ENCODE results near the gene PTGER1. TPM values are rescaled to one million over a fixed set of nuclear protein-coding genes. Genes with fewer than 3 reads are reported as not detected.

PTGER1 gene
- total and polyA plus RNA-seq, 2 experiments from 2014 or later: 0.57 TPM; not detected in 1

DNA sequence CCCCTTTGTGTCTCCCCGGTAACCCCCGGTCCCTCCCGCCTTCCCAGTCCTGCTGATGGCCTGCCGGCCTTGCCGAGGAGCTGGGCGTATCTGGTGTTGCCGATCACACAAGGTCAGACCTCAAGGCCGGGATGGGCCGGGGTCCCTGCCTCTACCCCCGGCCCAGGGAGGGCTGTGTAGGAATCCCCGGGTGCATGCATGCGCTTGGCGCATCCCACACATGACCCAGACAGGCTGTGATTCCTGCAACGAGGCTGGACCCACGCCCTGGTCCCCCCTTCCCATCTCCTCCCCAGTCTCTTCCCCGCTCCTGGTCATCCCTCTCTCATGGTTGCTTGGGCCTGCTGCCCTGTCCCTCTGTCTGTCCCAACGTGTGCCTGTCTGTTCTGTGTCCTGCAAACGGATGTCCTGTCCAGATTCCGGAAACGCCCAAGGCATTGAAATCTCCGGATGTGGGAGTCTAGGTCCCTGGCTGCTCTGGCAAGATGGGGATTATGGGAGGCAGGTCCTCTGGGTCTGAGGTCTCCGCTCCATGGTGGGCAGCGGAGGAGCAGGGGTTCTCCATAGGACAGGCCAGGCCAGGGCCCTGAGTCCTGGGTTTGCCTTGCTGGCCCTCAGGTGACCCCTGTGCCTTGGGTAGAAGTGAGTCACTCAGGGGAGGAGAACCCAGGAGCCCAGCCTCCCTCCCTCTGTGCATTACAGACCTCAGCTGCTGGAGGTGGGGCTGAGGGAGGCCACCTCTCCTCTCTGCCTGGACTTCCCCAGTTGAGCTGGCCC is 40.4 kb downstream of the PTGER1 start:
- Histone ChIP-seq H3K27ac (ENCODE audit: low read depth) (no peak overlapping the region), H3F3A (replicated peaks; ENCODE audit: low read depth) (peaks cover 12% of the 10 kb centered on the region; the same call in 1 of the 2 replicates), H3K4me2 (peak overlapping the region; percentile 84), H3K4me3 (peak overlapping the region; percentile 70), H2AFZ (no peak overlapping the region), H3K36me3 (ENCODE audit: insufficient read depth) (no peaks in the 10 kb centered on the region), H3K27me3 (ENCODE audit: insufficient read depth) (no peaks in the 10 kb centered on the region; the same call in 1 of the 2 replicates), H3K4me1 (ENCODE audit: insufficient read depth) (peaks cover 12% of the 10 kb centered on the region; the same call in 1 of the 2 replicates), H4K20me1 (replicated peaks; ENCODE audit: insufficient read depth) (peaks cover 6% of the 10 kb centered on the region), H3K9me2 (ENCODE audit: insufficient read depth) (no peaks in the 10 kb centered on the region), H3K79me2 (replicated peaks; ENCODE audit: insufficient read depth) (peaks cover 54% of the 10 kb centered on the region)
- Mint-ChIP-seq H3K27ac (no peak overlapping the region), H3K27me3 (ENCODE audit: insufficient read depth, low read depth, poor library complexity) (peaks cover 20% of the 10 kb centered on the region), H3K9me3 (0 out of 3 replicates have a peak, but pooled peaks cover 4% of the 10 kb centered on the region), H3K36me3 (ENCODE audit: low read depth) (no peaks in the 10 kb centered on the region; the same call in 1 of the 3 replicates), H3K4me1 (peaks cover 13% of the 10 kb centered on the region; the same call in 2 of the 3 replicates), H3K4me3 (peak overlapping the region; percentile 71)
- ATAC-seq: no peak
- DNase-seq (ENCODE audit: low spot score): no peak
- TF ChIP-seq, protein P1, sequence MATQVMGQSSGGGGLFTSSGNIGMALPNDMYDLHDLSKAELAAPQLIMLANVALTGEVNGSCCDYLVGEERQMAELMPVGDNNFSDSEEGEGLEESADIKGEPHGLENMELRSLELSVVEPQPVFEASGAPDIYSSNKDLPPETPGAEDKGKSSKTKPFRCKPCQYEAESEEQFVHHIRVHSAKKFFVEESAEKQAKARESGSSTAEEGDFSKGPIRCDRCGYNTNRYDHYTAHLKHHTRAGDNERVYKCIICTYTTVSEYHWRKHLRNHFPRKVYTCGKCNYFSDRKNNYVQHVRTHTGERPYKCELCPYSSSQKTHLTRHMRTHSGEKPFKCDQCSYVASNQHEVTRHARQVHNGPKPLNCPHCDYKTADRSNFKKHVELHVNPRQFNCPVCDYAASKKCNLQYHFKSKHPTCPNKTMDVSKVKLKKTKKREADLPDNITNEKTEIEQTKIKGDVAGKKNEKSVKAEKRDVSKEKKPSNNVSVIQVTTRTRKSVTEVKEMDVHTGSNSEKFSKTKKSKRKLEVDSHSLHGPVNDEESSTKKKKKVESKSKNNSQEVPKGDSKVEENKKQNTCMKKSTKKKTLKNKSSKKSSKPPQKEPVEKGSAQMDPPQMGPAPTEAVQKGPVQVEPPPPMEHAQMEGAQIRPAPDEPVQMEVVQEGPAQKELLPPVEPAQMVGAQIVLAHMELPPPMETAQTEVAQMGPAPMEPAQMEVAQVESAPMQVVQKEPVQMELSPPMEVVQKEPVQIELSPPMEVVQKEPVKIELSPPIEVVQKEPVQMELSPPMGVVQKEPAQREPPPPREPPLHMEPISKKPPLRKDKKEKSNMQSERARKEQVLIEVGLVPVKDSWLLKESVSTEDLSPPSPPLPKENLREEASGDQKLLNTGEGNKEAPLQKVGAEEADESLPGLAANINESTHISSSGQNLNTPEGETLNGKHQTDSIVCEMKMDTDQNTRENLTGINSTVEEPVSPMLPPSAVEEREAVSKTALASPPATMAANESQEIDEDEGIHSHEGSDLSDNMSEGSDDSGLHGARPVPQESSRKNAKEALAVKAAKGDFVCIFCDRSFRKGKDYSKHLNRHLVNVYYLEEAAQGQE (IDR thresholded peaks at IDR 0.05; ENCODE audit: unreplicated experiment): no peak
- TF ChIP-seq POLR2AphosphoS5 (IDR thresholded peaks at IDR 0.05; ENCODE audit: low read depth): no peak
- TF ChIP-seq, protein P2, sequence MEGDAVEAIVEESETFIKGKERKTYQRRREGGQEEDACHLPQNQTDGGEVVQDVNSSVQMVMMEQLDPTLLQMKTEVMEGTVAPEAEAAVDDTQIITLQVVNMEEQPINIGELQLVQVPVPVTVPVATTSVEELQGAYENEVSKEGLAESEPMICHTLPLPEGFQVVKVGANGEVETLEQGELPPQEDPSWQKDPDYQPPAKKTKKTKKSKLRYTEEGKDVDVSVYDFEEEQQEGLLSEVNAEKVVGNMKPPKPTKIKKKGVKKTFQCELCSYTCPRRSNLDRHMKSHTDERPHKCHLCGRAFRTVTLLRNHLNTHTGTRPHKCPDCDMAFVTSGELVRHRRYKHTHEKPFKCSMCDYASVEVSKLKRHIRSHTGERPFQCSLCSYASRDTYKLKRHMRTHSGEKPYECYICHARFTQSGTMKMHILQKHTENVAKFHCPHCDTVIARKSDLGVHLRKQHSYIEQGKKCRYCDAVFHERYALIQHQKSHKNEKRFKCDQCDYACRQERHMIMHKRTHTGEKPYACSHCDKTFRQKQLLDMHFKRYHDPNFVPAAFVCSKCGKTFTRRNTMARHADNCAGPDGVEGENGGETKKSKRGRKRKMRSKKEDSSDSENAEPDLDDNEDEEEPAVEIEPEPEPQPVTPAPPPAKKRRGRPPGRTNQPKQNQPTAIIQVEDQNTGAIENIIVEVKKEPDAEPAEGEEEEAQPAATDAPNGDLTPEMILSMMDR (conservative IDR thresholded peaks at IDR 0.05; ENCODE audit: low read depth in 2 of 2): no peak
- no peak for TF ChIP-seq JUNB (IDR thresholded peaks at IDR 0.05; ENCODE audit: unreplicated experiment)
- TF ChIP-seq CREB1 (CRISPR knock-in tag; IDR thresholded peaks at IDR 0.05; ENCODE audit: low read depth): no peak
- no peak for TF ChIP-seq ZNF114 (CRISPR knock-in tag; IDR thresholded peaks at IDR 0.05)
- TF ChIP-seq, protein P3, sequence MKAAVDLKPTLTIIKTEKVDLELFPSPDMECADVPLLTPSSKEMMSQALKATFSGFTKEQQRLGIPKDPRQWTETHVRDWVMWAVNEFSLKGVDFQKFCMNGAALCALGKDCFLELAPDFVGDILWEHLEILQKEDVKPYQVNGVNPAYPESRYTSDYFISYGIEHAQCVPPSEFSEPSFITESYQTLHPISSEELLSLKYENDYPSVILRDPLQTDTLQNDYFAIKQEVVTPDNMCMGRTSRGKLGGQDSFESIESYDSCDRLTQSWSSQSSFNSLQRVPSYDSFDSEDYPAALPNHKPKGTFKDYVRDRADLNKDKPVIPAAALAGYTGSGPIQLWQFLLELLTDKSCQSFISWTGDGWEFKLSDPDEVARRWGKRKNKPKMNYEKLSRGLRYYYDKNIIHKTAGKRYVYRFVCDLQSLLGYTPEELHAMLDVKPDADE (IDR thresholded peaks at IDR 0.05): no peak
- TF ChIP-seq EZH2phosphoT487 (IDR thresholded peaks at IDR 0.05; ENCODE audit: unreplicated experiment): no peak
- no peak for TF ChIP-seq EZH2 (IDR thresholded peaks at IDR 0.05; ENCODE audit: low read depth, unreplicated experiment)
- TF ChIP-seq, protein P4, sequence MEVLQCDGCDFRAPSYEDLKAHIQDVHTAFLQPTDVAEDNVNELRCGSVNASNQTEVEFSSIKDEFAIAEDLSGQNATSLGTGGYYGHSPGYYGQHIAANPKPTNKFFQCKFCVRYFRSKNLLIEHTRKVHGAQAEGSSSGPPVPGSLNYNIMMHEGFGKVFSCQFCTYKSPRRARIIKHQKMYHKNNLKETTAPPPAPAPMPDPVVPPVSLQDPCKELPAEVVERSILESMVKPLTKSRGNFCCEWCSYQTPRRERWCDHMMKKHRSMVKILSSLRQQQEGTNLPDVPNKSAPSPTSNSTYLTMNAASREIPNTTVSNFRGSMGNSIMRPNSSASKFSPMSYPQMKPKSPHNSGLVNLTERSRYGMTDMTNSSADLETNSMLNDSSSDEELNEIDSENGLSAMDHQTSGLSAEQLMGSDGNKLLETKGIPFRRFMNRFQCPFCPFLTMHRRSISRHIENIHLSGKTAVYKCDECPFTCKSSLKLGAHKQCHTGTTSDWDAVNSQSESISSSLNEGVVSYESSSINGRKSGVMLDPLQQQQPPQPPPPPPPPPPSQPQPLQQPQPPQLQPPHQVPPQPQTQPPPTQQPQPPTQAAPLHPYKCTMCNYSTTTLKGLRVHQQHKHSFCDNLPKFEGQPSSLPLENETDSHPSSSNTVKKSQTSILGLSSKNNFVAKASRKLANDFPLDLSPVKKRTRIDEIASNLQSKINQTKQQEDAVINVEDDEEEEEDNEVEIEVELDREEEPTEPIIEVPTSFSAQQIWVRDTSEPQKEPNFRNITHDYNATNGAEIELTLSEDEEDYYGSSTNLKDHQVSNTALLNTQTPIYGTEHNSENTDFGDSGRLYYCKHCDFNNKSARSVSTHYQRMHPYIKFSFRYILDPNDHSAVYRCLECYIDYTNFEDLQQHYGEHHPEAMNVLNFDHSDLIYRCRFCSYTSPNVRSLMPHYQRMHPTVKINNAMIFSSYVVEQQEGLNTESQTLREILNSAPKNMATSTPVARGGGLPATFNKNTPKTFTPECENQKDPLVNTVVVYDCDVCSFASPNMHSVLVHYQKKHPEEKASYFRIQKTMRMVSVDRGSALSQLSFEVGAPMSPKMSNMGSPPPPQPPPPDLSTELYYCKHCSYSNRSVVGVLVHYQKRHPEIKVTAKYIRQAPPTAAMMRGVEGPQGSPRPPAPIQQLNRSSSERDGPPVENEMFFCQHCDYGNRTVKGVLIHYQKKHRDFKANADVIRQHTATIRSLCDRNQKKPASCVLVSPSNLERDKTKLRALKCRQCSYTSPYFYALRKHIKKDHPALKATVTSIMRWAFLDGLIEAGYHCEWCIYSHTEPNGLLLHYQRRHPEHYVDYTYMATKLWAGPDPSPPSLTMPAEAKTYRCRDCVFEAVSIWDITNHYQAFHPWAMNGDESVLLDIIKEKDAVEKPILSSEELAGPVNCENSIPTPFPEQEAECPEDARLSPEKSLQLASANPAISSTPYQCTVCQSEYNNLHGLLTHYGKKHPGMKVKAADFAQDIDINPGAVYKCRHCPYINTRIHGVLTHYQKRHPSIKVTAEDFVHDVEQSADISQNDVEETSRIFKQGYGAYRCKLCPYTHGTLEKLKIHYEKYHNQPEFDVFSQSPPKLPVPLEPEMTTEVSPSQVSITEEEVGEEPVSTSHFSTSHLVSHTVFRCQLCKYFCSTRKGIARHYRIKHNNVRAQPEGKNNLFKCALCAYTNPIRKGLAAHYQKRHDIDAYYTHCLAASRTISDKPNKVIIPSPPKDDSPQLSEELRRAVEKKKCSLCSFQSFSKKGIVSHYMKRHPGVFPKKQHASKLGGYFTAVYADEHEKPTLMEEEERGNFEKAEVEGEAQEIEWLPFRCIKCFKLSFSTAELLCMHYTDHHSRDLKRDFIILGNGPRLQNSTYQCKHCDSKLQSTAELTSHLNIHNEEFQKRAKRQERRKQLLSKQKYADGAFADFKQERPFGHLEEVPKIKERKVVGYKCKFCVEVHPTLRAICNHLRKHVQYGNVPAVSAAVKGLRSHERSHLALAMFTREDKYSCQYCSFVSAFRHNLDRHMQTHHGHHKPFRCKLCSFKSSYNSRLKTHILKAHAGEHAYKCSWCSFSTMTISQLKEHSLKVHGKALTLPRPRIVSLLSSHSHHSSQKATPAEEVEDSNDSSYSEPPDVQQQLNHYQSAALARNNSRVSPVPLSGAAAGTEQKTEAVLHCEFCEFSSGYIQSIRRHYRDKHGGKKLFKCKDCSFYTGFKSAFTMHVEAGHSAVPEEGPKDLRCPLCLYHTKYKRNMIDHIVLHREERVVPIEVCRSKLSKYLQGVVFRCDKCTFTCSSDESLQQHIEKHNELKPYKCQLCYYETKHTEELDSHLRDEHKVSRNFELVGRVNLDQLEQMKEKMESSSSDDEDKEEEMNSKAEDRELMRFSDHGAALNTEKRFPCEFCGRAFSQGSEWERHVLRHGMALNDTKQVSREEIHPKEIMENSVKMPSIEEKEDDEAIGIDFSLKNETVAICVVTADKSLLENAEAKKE (CRISPR knock-in tag; IDR thresholded peaks at IDR 0.05): no peak
- no peak for TF ChIP-seq STAT1 (IDR thresholded peaks at IDR 0.05; ENCODE audit: unreplicated experiment)
- TF ChIP-seq NANOG (IDR thresholded peaks at IDR 0.05; ENCODE audit: borderline replicate concordance): no peak

All from GM23338 (cell line).